Muscle layer of colon (tissue), 2 donors: ENCODE data around the gene ETV5.

ENCODE experiments used
- H3K27ac ChIP-seq: one replicate; pipeline ENCODE4 v1.7.0; 2013; ENCODE audit warnings: low read depth, mild to moderate bottlenecking, low read length, moderate library complexity
- H3K27me3 ChIP-seq, 2 donors: one replicate each; pipeline ENCODE4 v1.7.0; 2013; ENCODE audit warnings: low read length in 2 of 2, mild to moderate bottlenecking in 2 of 2; ENCODE audit not compliant: insufficient read depth in 2 of 2, control insufficient read depth in 1 of 2
- H3K36me3 ChIP-seq: one replicate; pipeline ENCODE4 v1.7.0; 2013; ENCODE audit warnings: mild to moderate bottlenecking, low read length; ENCODE audit not compliant: insufficient read depth
- H3K4me1 ChIP-seq: one replicate; pipeline ENCODE4 v1.7.0; 2013; ENCODE audit warnings: mild to moderate bottlenecking, low read length; ENCODE audit not compliant: insufficient read depth
- H3K4me3 ChIP-seq, 2 donors: one replicate each; pipeline ENCODE4 v1.7.0; 2013; ENCODE audit warnings: low read length in 2 of 2, low read depth in 1 of 2, mild to moderate bottlenecking in 1 of 2, moderate library complexity in 1 of 2
- H3K9ac ChIP-seq: one replicate; pipeline ENCODE4 v1.7.0; 2013; ENCODE audit warnings: low read length
- H3K9me3 ChIP-seq: one replicate; pipeline ENCODE4 v1.7.0; 2013; ENCODE audit warnings: mild to moderate bottlenecking, low read length
- donor health status: abdominal sarcoma.
- donor health status: Adenocarcinoma of cecum.

ETV5 gene

GRCh38 chr3:186093271-186093900 is 15.5 kb downstream of the ETV5 start:
- no peaks in the 10 kb centered on the region for H3K36me3 ChIP-seq
- H3K4me3 ChIP-seq, result no peak overlapping the region
- H3K9ac ChIP-seq, result no peak overlapping the region
- no peaks in the 10 kb centered on the region for H3K9me3 ChIP-seq
- peaks cover 15% of the 10 kb centered on the region for H3K4me1 ChIP-seq
- H3K27me3 ChIP-seq, result no peaks in the 10 kb centered on the region
- no peak overlapping the region for H3K27ac ChIP-seq

- Histone ChIP-seq H3K4me1 (peaks cover 8% of the 10 kb centered on the region), H3K4me3 (no peak overlapping the region), H3K27ac (no peak overlapping the region), H3K36me3 (no peaks in the 10 kb centered on the region), H3K27me3 (no peaks in the 10 kb centered on the region), H3K9me3 (no peaks in the 10 kb centered on the region), H3K9ac (no peak overlapping the region)
Observed at GRCh38 chr3:186092360-186093070, 16.4 kb downstream of the ETV5 start.

- Histone ChIP-seq H3K4me1 (no peaks in the 10 kb centered on the region), H3K9ac (no peak overlapping the region), H3K27me3 (no peaks in the 10 kb centered on the region), H3K27ac (no peak overlapping the region), H3K9me3 (no peaks in the 10 kb centered on the region), H3K36me3 (no peaks in the 10 kb centered on the region), H3K4me3 (no peak overlapping the region)
Observed at GRCh38 chr3:186090901-186091300, 18.0 kb downstream of the ETV5 start.

- H3K9ac ChIP-seq, result no peak overlapping the region
- H3K36me3 ChIP-seq, result no peaks in the 10 kb centered on the region
- H3K9me3 ChIP-seq, result no peaks in the 10 kb centered on the region
- H3K27me3 ChIP-seq, result no peaks in the 10 kb centered on the region
- no peaks in the 10 kb centered on the region for H3K4me1 ChIP-seq
- H3K27ac ChIP-seq, result no peak overlapping the region
- no peak overlapping the region for H3K4me3 ChIP-seq
Observed at GRCh38 chr3:186088335-186088734, 20.6 kb downstream of the ETV5 start.

- Histone ChIP-seq H3K9me3 (no peaks in the 10 kb centered on the region), H3K9ac (no peak overlapping the region), H3K27me3 (no peaks in the 10 kb centered on the region), H3K4me1 (no peaks in the 10 kb centered on the region), H3K4me3 (no peak overlapping the region), H3K36me3 (no peaks in the 10 kb centered on the region), H3K27ac (no peak overlapping the region)
Observed at GRCh38 chr3:186084264-186084663, 24.6 kb downstream of the ETV5 start.

GRCh38 chr3:186083746-186084145 is 25.1 kb downstream of the ETV5 start:
- H3K4me1 ChIP-seq, result no peaks in the 10 kb centered on the region
- H3K9me3 ChIP-seq, result no peaks in the 10 kb centered on the region
- no peaks in the 10 kb centered on the region for H3K27me3 ChIP-seq
- no peak overlapping the region for H3K9ac ChIP-seq
- H3K4me3 ChIP-seq, result no peak overlapping the region
- no peak overlapping the region for H3K27ac ChIP-seq
- H3K36me3 ChIP-seq, result no peaks in the 10 kb centered on the region

GRCh38 chr3:186082150-186082549 is 26.7 kb downstream of the ETV5 start:
- Histone ChIP-seq H3K36me3 (no peaks in the 10 kb centered on the region), H3K27ac (no peak overlapping the region), H3K4me1 (no peaks in the 10 kb centered on the region), H3K9ac (no peak overlapping the region), H3K27me3 (no peaks in the 10 kb centered on the region), H3K4me3 (no peak overlapping the region), H3K9me3 (no peaks in the 10 kb centered on the region)

- no peaks in the 10 kb centered on the region for H3K9me3 ChIP-seq
- H3K9ac ChIP-seq, result no peak overlapping the region
- no peaks in the 10 kb centered on the region for H3K27me3 ChIP-seq
- H3K4me1 ChIP-seq, result no peaks in the 10 kb centered on the region
- no peak overlapping the region for H3K4me3 ChIP-seq
- no peaks in the 10 kb centered on the region for H3K36me3 ChIP-seq
- no peak overlapping the region for H3K27ac ChIP-seq
Observed at GRCh38 chr3:186081678-186082077, 27.2 kb downstream of the ETV5 start.

GRCh38 chr3:186080849-186081438 is 27.9 kb downstream of the ETV5 start:
- no peaks in the 10 kb centered on the region for H3K27me3 ChIP-seq
- H3K36me3 ChIP-seq, result no peaks in the 10 kb centered on the region
- H3K4me1 ChIP-seq, result no peaks in the 10 kb centered on the region
- H3K9ac ChIP-seq, result no peak overlapping the region
- no peak overlapping the region for H3K4me3 ChIP-seq
- H3K9me3 ChIP-seq, result no peaks in the 10 kb centered on the region
- H3K27ac ChIP-seq, result no peak overlapping the region

GRCh38 chr3:186079925-186080324 is 29.0 kb downstream of the ETV5 start:
- Histone ChIP-seq H3K9ac (no peak overlapping the region), H3K27me3 (no peaks in the 10 kb centered on the region), H3K4me3 (no peak overlapping the region), H3K4me1 (no peaks in the 10 kb centered on the region), H3K36me3 (no peaks in the 10 kb centered on the region), H3K9me3 (no peaks in the 10 kb centered on the region), H3K27ac (no peak overlapping the region)

GRCh38 chr3:186077466-186077865 is 31.4 kb downstream of the ETV5 start:
- no peaks in the 10 kb centered on the region for H3K4me1 ChIP-seq
- no peaks in the 10 kb centered on the region for H3K36me3 ChIP-seq
- no peak overlapping the region for H3K9ac ChIP-seq
- H3K27ac ChIP-seq, result no peak overlapping the region
- no peaks in the 10 kb centered on the region for H3K9me3 ChIP-seq
- H3K4me3 ChIP-seq, result no peak overlapping the region
- H3K27me3 ChIP-seq, result no peaks in the 10 kb centered on the region
